ENCODE data around the gene MBNL3. TPM values are rescaled to one million over a fixed set of nuclear protein-coding genes. Genes with fewer than 3 reads are reported as not detected.
A peak's percentile ranks its signal among the peaks of the same experiment; 100 is the strongest.

MBNL3 gene
- total and polyA plus RNA-seq, 11 donors: 0.71 to 21.9 (median 9.3) TPM

- WGBS, 4 donors: 76 to 92% (median 85%) methylated on average over 4 of the region's 4 CpGs
- ATAC-seq: no peak
Measured at GRCh38 chrX:132482632-132483031, 6.2 kb downstream of the MBNL3 start.

GRCh38 chrX:132481449-132481848 lies 7.4 kb downstream of the MBNL3 start:
- 0 to 96% (median 53%) methylated on average over 1 of the region's 1 CpG for WGBS, 4 donors
- Histone ChIP-seq H3K27ac (peak overlapping the region in 7 of 12 donors; percentile 31 to 72 (median 50)), H3K36me3 (no peaks in the 10 kb centered on the region), H3K4me3 (no peak overlapping the region), H3K9me3 (no peaks in the 10 kb centered on the region), H3K4me1 (peaks cover 0 to 26% (median 0%) of the 10 kb centered on the region in 12 donors), H3K27me3 (peaks cover 0 to 12% (median 0%) of the 10 kb centered on the region in 9 donors)
- TF ChIP-seq CTCF (IDR thresholded peaks at IDR 0.05): no peak
- no peak for TF ChIP-seq POLR2A (IDR thresholded peaks at IDR 0.05)
- intact Hi-C loops (cut with DNase I): loop anchor here in 1 of 10 donors (10.0 kb wide), 1 partner anchor 187 kb away; no protein-coding TSS in a partner anchor
- no peak for DNase-seq
- ATAC-seq: no peak

More at GRCh38 chrX:132482632-132483031, 6.2 kb downstream of the MBNL3 start:
- H3K27me3 ChIP-seq: peaks cover 0 to 12% (median 0%) of the 10 kb centered on the region in 9 donors
- TF ChIP-seq CTCF (IDR thresholded peaks at IDR 0.05): no peak
- no peak for TF ChIP-seq POLR2A (IDR thresholded peaks at IDR 0.05)
- H3K4me3 ChIP-seq: no peak overlapping the region
- H3K36me3 ChIP-seq: no peaks in the 10 kb centered on the region
- peaks cover 0 to 37% (median 0%) of the 10 kb centered on the region in 12 donors for H3K4me1 ChIP-seq
- intact Hi-C loops (cut with DNase I): loop anchor here in 1 of 10 donors (10.0 kb wide), 1 partner anchor 188 kb away; no protein-coding TSS in a partner anchor
- no peaks in the 10 kb centered on the region for H3K9me3 ChIP-seq
- DNase-seq: no peak
- H3K27ac ChIP-seq: no peak overlapping the region

GRCh38 chrX:132480581-132481203 lies 8.1 kb downstream of the MBNL3 start:
- WGBS, 4 donors: 23 to 33% (median 31%) methylated on average over 6 of the region's 6 CpGs
- no peak for TF ChIP-seq CTCF (IDR thresholded peaks at IDR 0.05)
- TF ChIP-seq POLR2A (IDR thresholded peaks at IDR 0.05): no peak
- Histone ChIP-seq H3K9me3 (no peaks in the 10 kb centered on the region), H3K36me3 (no peaks in the 10 kb centered on the region), H3K4me1 (peaks cover 0 to 24% (median 0%) of the 10 kb centered on the region in 12 donors), H3K4me3 (peak overlapping the region in 10 of 12 donors; percentile 12 to 49 (median 36)), H3K27me3 (peaks cover 0 to 12% (median 0%) of the 10 kb centered on the region in 9 donors), H3K27ac (peak overlapping the region in 9 of 12 donors; percentile 6 to 72 (median 50))
- intact Hi-C loops (cut with DNase I): loop anchor here in 1 of 10 donors (10.0 kb wide), 1 partner anchor 186 kb away; no protein-coding TSS in a partner anchor
- ATAC-seq (peak in 2 of 4 donors; percentile 63 to 70), DNase-seq (peak in 2 of 5 donors; percentile 27 to 28)

GRCh38 chrX:132474544-132475248 lies 14.1 kb downstream of the MBNL3 start:
- TF ChIP-seq CTCF (IDR thresholded peaks at IDR 0.05) (no peak), POLR2A (IDR thresholded peaks at IDR 0.05) (no peak)

More at GRCh38 chrX:132474544-132475248, 14.1 kb downstream of the MBNL3 start:
- no peaks in the 10 kb centered on the region for H3K36me3 ChIP-seq
- H3K27ac ChIP-seq: no peak overlapping the region
- H3K4me1 ChIP-seq: peaks cover 0 to 2% (median 0%) of the 10 kb centered on the region in 12 donors
- intact Hi-C loops (cut with DNase I): loop anchor here in 1 of 10 donors (10.0 kb wide), 1 partner anchor 50 kb away; no protein-coding TSS in a partner anchor
- ATAC-seq (no peak), DNase-seq (no peak)
- H3K4me3 ChIP-seq: no peak overlapping the region
- peaks cover 0 to 23% (median 0%) of the 10 kb centered on the region in 9 donors for H3K27me3 ChIP-seq
- H3K9me3 ChIP-seq: no peaks in the 10 kb centered on the region
- WGBS, 4 donors: 97 to 100% (median 99%) methylated on average over 1 of the region's 1 CpG

Measured in heart left ventricle (tissue), 16 donors.